Esophagus squamous epithelium (tissue), 4 donors: Measurements from ENCODE around the gene HEPACAM2.

Experiments
- POLR2A ChIP-seq, 4 donors: fragments of 450-650 bp; IDR thresholded peaks; one replicate each; pipeline ENCODE4 v1.6.1; 2017; ENCODE audit warnings: antibody characterized with exemption in 4 of 4, mild to moderate bottlenecking in 4 of 4, moderate library complexity in 3 of 4
- TF ChIP-seq, protein P1 (sequence below), 6 experiments: fragments of 450-650 bp in 4 of 6; fragments of 200-600 bp in 2 of 6; sonication (generic) in 2 of 6; IDR thresholded peaks; one replicate each; pipeline ENCODE4 v1.5.1; 2016 to 2019; ENCODE audit warnings: antibody characterized with exemption in 6 of 6, mild to moderate bottlenecking in 4 of 6, moderate library complexity in 4 of 6

- TF ChIP-seq, protein P1, sequence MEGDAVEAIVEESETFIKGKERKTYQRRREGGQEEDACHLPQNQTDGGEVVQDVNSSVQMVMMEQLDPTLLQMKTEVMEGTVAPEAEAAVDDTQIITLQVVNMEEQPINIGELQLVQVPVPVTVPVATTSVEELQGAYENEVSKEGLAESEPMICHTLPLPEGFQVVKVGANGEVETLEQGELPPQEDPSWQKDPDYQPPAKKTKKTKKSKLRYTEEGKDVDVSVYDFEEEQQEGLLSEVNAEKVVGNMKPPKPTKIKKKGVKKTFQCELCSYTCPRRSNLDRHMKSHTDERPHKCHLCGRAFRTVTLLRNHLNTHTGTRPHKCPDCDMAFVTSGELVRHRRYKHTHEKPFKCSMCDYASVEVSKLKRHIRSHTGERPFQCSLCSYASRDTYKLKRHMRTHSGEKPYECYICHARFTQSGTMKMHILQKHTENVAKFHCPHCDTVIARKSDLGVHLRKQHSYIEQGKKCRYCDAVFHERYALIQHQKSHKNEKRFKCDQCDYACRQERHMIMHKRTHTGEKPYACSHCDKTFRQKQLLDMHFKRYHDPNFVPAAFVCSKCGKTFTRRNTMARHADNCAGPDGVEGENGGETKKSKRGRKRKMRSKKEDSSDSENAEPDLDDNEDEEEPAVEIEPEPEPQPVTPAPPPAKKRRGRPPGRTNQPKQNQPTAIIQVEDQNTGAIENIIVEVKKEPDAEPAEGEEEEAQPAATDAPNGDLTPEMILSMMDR (IDR thresholded peaks at IDR 0.05): no peak
- no peak for TF ChIP-seq POLR2A (IDR thresholded peaks at IDR 0.05)
Observed at GRCh38 chr7:93211228-93211818, 14.9 kb downstream of the HEPACAM2 start.
